Hematopoietic multipotent progenitor cell treated with erythropoietin and hydrocortisone succinate and interleukin-3 and kit ligand, for 17 days (in vitro differentiated cells): ENCODE data around the gene ABCD3.
"Not testable (repeated sequence)": the region's sequence is repeated elsewhere in the genome, so short reads cannot be mapped to it uniquely, and the experiment has no call there.

Experiments used
- DNase-seq: peaks from one replicate; pipeline ENCODE4 v3.0.0-alpha.2; 2015; ENCODE audit warnings: low spot score

The ABCD3 gene

DNA sequence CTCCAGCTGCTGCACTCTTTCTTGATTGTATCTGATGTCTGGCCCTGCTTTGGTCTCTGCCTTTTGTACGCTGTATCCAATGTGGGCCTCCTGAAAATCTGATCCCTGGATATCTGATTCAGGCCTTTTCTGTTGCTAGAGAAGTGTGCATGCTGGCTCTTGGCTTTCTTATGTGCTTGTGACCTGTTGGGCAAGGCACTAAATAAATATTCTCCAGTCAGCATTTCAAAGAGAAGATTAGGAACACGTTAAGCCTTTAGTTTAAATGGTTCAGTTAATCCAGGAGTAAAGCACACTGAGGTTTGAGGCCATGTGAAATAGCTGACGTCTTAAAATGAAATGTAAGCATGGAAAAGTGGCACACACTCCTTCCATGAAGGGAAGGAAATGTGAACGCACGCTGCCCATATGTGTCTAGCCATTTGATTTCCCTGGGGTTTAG, 132.6 kb downstream of the ABCD3 start:
- DNase-seq: no peak

DNA sequence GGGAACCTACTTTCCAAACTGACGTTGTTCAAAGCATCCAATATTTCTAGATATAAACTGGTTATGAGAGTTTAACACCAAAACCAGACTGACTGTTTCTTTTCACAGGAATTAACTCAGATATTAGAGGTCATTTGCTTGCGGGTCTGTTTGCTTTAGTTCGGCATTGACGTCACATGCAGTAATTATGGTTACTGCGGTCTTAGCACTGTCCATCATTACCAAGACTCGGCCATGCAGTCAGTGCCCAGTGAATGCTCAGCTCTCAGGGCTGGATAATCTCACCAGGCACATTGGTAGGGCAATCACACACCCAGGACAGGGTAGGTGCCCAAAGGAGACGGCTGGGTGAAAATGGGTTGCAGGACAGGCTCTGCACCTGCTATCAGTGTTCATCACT, 133.3 kb downstream of the ABCD3 start:
- no peak for DNase-seq

GRCh38 chr1:94552071-94552586, 133.9 kb downstream of the ABCD3 start:
- DNase-seq: no peak

DNA sequence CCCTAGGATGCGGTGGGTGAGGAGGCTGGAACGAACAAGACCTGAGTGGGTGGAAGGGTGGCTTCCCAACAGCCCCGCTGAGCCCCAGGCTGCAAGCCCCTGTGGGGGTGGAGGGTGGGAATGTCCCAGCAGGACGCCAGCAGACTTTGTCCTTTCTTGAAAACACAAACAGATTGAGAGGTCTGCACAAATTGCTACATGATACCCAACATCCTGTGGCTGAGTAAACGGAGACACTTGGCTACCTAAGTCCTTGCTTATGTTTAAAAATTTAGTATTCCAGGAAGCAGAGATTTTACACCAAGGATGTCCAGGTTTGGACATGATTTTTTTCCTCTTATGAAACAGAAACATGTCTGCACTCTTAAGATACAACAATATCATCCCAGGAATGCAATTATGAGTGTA, 135.1 kb downstream of the ABCD3 start:
- no peak for DNase-seq

DNA sequence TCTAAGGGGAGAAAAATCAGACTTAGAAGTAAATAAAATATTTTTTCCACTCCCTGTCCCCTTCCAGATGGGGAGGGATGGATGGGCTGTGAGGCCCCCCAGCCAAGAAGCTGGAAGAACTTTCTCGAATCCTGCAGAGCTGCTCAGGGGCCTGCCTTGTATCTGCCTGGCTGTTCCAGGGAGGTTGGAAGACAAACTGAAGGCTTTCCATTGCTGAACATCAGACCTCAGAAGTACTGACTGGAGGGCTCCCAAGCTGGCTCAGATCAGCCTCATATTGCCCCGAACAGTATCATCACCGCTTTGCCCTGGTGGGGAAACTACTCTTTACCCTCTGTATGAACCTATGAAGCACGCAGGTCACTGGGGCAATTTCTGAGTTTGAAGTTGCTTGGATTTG, 135.7 kb downstream of the ABCD3 start:
- DNase-seq: no peak

- no peak for DNase-seq
Measured at GRCh38 chr1:94554580-94554979, 136.4 kb downstream of the ABCD3 start.

- DNase-seq: no peak
Measured at GRCh38 chr1:94555091-94555490, 136.9 kb downstream of the ABCD3 start.

- DNase-seq: no peak
Measured at GRCh38 chr1:94559921-94560320, 141.7 kb downstream of the ABCD3 start.

- DNase-seq: no peak
Measured at GRCh38 chr1:94560333-94560732, 142.1 kb downstream of the ABCD3 start.

- no peak for DNase-seq
Measured at GRCh38 chr1:94562519-94563260, 144.5 kb downstream of the ABCD3 start.

DNA sequence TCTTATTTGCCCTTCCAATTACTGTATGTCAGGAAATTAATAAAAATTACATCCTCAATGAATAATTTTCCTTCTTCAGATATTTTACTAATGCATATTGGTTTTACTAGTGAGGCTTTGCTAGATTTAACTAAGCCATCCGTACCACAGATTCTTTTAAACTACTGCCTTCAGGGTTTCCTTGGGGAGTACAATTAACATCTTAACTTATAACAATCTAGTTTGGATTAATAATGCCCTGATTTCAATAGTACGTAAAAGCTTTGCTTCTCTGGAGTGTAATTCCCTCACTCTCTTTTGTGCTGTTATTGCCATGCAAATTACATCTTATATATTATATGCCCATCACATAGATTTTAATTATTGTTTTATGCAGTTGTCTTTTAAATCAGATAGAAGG, 147.7 kb downstream of the ABCD3 start:
- no peak for DNase-seq

- not testable (repeated sequence) for DNase-seq
Measured at GRCh38 chr1:94566436-94566835, 148.2 kb downstream of the ABCD3 start.

DNA sequence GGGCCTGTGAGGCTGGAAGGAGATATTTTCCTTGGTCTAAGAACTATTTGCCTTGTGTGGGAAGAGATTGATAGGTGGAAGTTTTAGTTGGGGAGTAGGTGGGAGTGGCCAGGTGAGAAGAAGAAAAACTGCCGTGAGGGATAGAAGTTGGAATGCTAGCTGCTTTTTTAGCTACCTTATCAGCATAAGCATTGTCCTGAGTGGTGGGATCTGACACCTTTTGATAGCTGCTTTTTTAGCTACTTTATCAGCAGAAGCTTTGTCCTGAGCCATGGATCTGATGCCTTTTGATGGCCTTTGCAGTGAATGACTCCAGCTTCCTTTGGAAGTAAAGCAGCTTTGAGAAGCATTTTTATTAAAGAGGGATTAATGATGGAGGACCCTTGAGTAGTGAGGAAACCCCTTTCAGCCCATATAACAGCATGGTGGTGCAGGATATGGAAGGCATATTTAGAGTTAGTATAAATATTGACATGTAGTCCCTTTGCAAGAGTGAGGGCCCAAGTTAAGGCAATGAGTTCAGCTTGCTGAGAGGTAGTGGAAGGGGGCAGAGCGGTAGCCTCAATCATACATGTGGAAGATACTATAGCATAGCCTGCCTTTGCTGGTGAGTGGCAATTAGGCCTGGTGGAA, 149.9 kb downstream of the ABCD3 start:
- DNase-seq: not testable (repeated sequence)
